Measurements from ENCODE around the gene PRCD. TPM values are rescaled to one million over a fixed set of nuclear protein-coding genes. Genes with fewer than 3 reads are reported as not detected.
"Not testable (repeated sequence)": the region's sequence is repeated elsewhere in the genome, so short reads cannot be mapped to it uniquely, and the experiment has no call there.

The PRCD gene
- total and polyA plus RNA-seq, 8 donors = 0.72 to 12.2 (median 4.2) TPM; not detected in 3

DNA sequence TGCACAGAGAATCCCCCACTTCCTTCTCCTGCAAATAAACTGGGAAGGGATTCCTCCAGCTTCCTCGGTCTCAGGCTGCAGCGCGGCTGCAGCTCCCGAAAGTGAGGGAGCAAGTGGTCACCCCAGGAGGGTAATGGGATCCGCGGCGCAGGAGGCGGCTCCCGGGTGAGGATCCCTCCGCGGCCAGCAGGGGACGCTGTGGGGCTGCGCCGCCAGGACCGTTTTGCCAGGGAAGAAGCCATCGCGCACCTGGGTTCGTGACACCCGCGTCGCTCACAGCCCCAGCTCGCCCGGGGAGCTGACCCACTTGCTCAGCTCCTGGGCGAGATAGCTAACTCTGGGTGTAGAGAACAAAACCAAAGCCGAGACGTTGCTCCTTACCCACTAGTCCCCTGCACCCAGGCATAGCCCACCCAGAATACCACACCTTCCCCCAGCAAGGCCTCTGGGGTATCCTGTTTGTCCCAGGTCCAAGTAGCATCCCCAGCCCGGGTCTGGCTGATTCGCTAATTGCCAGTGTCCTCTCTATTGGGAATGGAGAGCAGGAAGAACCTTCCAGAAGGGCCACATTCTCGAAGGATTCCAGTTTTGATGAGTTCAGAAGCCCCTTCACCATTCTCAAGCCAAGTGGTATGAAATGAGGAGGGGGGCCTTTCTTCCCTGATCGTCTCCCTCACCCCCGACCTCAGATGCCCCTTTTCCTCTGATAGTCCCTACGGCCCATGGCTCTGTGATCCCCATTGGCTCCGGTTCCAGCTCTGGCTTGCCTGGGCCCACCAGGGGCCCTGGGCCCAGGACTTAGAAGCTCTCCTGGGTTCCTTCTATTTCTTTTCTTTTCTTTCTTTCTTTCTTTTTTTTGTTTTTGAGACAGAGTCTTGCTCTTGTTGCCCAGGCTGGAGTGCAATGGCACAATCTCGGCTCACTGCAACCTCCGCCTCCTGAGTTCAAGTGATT is 16.5 kb upstream of the PRCD start:
- no peaks in the 10 kb centered on the region for H3K9me3 ChIP-seq
- no peaks in the 10 kb centered on the region for H3K36me3 ChIP-seq
- peaks cover 0 to 24% (median 0%) of the 10 kb centered on the region in 3 donors for H3K27me3 ChIP-seq
- H3K4me1 ChIP-seq = peaks cover 13 to 43% (median 29%) of the 10 kb centered on the region in 4 donors
- TF ChIP-seq POLR2A (IDR thresholded peaks at IDR 0.05) (no peak), POLR2AphosphoS5 (IDR thresholded peaks at IDR 0.05) (peak in 1 of 3 donors; percentile 67), EP300 (IDR thresholded peaks at IDR 0.05) (no peak)
- TF ChIP-seq, protein P1, sequence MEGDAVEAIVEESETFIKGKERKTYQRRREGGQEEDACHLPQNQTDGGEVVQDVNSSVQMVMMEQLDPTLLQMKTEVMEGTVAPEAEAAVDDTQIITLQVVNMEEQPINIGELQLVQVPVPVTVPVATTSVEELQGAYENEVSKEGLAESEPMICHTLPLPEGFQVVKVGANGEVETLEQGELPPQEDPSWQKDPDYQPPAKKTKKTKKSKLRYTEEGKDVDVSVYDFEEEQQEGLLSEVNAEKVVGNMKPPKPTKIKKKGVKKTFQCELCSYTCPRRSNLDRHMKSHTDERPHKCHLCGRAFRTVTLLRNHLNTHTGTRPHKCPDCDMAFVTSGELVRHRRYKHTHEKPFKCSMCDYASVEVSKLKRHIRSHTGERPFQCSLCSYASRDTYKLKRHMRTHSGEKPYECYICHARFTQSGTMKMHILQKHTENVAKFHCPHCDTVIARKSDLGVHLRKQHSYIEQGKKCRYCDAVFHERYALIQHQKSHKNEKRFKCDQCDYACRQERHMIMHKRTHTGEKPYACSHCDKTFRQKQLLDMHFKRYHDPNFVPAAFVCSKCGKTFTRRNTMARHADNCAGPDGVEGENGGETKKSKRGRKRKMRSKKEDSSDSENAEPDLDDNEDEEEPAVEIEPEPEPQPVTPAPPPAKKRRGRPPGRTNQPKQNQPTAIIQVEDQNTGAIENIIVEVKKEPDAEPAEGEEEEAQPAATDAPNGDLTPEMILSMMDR (IDR thresholded peaks at IDR 0.05) = peak in 6 of 7 experiments; percentile 84 to 100 (median 98)
- no peak overlapping the region for H3K4me3 ChIP-seq
- intact Hi-C loops (cut with DNase I; ENCODE audit: low total_unique reads) = loop anchor here (5.0 kb wide), 1 partner anchor 99 kb away; no protein-coding TSS in a partner anchor
- peak; percentile 83 to 91 for DNase-seq
- no peak overlapping the region for H3K27ac ChIP-seq
- 21 to 36% (median 22%) methylated on average over 23 to 35 of the region's 35 CpGs for WGBS, 5 donors

DNA sequence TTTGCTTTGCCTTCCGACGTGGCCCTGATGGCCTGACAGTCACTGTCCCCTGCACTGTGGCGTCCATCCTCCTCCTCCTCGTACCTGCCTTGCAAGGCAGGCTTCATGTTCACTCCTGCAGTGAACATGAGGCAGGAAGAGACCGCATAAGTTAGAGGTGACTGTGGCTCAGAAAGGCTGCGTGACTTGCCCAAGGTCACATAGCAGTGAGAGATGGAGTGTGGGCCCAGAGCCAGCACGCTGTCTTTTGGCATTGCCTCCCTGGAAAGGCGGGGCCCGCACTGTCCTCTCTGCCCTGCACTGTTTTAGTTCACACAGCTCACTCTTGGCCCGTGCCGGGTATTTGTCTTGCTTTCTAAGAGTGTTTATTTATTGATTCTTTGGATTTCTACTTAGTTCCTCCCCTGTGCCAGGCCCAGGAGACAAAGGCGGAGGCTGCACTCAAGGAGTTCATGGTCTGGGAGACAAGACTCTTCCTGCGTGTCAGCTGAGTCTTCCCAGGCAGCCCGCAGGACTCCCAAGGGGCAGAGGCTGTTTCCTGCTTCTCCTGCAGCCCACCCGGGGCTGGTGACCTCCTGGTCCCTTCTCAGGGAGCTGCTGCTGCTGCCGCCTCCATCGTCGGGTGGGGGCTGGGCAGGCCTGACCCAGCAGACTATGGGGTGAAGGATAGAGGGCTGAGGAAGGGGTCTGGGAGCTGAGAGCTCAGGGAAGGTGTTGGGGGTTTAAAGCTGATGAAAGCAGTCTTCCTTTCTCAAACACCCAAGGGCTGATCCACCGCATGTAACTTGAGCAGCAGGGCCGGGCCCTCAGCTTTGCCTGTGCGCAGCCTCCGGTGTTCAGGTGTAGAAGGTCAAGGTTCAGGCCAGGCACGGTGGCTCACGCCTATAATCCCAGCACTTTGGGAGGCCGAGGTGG is 15.0 kb upstream of the PRCD start:
- TF ChIP-seq POLR2AphosphoS5 (IDR thresholded peaks at IDR 0.05) = peak in 2 of 3 donors; percentile 26 to 31
- TF ChIP-seq POLR2A (IDR thresholded peaks at IDR 0.05) = no peak
- peak; percentile 74 to 84 for DNase-seq
- WGBS, 5 donors = 26 to 49% (median 35%) methylated on average over 21 to 25 of the region's 25 CpGs
- H3K4me1 ChIP-seq = peaks cover 28 to 58% (median 43%) of the 10 kb centered on the region in 4 donors
- no peak overlapping the region for H3K4me3 ChIP-seq
- intact Hi-C loops (cut with DNase I; ENCODE audit: low total_unique reads) = loop anchor here (5.0 kb wide), 1 partner anchor 97 kb away; no protein-coding TSS in a partner anchor
- H3K27ac ChIP-seq = peak overlapping the region; percentile 28 to 68 (median 66)
- H3K36me3 ChIP-seq = no peaks in the 10 kb centered on the region
- no peaks in the 10 kb centered on the region for H3K9me3 ChIP-seq
- H3K27me3 ChIP-seq = peaks cover 0 to 24% (median 0%) of the 10 kb centered on the region in 3 donors

DNA sequence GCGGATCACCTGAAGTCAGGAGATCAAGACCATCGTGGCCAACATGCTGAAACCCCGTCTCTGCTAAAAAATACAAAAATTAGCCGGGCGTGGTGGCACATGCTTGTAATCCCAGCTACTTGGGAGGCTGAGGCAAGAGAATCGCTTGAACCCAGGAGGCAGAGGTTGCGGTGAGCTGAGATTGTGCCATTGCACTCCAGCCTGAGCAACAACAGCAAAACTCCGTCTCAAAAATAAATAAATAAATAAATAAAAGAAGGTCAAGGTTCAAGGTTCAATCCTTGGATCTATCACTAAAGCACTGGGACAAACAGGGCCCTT is 14.4 kb upstream of the PRCD start:
- H3K27me3 ChIP-seq = peaks cover 0 to 24% (median 0%) of the 10 kb centered on the region in 3 donors
- DNase-seq; intact Hi-C loops (cut with DNase I; ENCODE audit: low total_unique reads); H3K4me3 ChIP-seq; H3K9me3 ChIP-seq; H3K36me3 ChIP-seq: not testable (repeated sequence)
- peaks cover 35 to 64% (median 50%) of the 10 kb centered on the region in 4 donors for H3K4me1 ChIP-seq
- H3K27ac ChIP-seq = peak overlapping the region; percentile 28 to 68 (median 66)
- WGBS, 5 donors = 74 to 85% (median 80%) methylated on average over 8 of the region's 8 CpGs

DNA sequence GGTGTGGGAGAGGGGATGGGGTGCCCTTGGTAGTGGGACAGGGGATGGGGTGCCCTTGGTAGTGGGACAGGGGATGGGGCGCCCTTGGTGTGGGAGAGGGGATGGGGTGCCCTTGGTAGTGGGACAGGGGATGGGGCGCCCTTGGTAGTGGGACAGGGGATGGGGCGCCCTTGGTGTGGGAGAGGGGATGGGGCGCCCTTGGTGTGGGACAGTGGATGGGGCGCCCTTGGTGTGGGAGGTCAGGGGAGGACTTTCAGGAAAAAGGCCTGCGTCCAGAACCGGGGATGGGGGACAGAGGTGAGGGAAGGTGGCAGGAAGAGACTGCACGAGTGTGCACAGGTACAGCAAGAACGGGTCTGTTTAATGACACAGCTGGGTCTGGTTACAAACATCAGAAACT is 12.8 kb upstream of the PRCD start:
- Histone ChIP-seq H3K27ac (peak overlapping the region; percentile 74 to 88 (median 86)), H3K4me1 (peaks cover 43 to 77% (median 62%) of the 10 kb centered on the region in 4 donors), H3K27me3 (peaks cover 0 to 11% (median 0%) of the 10 kb centered on the region in 3 donors)
- WGBS, 5 donors = 59 to 69% (median 69%) methylated on average over 8 to 9 of the region's 9 CpGs
- H3K36me3 ChIP-seq; H3K9me3 ChIP-seq; intact Hi-C loops (cut with DNase I; ENCODE audit: low total_unique reads); DNase-seq; H3K4me3 ChIP-seq: not testable (repeated sequence)

DNA sequence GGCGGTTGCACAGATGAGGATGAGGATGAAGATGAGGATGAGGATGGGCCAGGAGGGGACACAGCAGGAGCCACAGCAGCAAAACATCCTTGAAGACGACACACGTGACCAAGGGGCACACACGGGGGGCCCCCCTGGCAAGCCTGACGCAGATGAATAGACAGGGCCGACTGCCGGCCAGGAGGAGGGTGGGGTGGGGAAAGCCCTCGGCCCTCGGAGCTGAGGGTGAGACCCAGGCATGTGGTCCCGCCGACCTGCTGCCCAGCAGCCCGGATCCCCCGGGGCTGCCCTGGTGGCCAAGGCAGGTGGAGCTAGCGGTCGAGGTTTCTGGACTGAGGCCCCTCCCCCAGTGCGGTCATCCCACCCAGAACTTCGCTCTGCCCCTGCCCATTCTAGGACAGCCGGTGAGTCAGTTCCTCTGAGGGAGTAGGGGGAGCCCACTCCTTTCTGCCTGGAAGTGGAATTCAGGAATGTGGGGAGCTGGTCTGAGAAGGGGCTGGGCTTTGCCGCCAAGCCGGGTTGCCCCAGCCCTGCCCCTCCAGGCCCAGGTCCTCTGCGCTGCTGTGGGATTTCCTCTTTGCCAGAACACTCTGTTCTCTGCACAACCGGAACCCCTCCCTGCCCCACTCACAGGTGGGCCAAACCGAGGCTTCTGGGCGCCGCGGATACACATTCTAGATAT is 12.3 kb upstream of the PRCD start:
- DNase-seq = peak; percentile 60 to 83
- peaks cover 43 to 79% (median 62%) of the 10 kb centered on the region in 4 donors for H3K4me1 ChIP-seq

More for the DNA sequence above, 12.3 kb upstream of the PRCD start:
- Histone ChIP-seq H3K27ac (peak overlapping the region; percentile 74 to 88 (median 86)), H3K4me3 (peak overlapping the region in 2 of 4 donors; percentile 3 to 10), H3K27me3 (peaks cover 0 to 9% (median 0%) of the 10 kb centered on the region in 3 donors), H3K36me3 (no peaks in the 10 kb centered on the region), H3K9me3 (no peaks in the 10 kb centered on the region)
- TF ChIP-seq EP300 (IDR thresholded peaks at IDR 0.05) (peak; percentile 39), POLR2AphosphoS5 (IDR thresholded peaks at IDR 0.05) (peak; percentile 17 to 64 (median 55)), POLR2A (IDR thresholded peaks at IDR 0.05) (no peak)
- TF ChIP-seq, protein P1 (IDR thresholded peaks at IDR 0.05) = peak in 1 of 7 experiments; percentile 13
- intact Hi-C loops (cut with DNase I; ENCODE audit: low total_unique reads) = no loop called here
- 35 to 42% (median 37%) methylated on average over 24 to 26 of the region's 26 CpGs for WGBS, 5 donors

Measured in stomach (tissue), 9 donors.